GM19351 (cell line): ENCODE data around the gene NUAK1.

Source experiments
- ATAC-seq: cut with Tn5 transposase; IDR thresholded peaks from one replicate; pipeline ENCODE4 v1.9.1; 2021; ENCODE audit warnings: mild to moderate bottlenecking, moderate library complexity; ENCODE audit not compliant: unreplicated experiment

NUAK1 gene

DNA sequence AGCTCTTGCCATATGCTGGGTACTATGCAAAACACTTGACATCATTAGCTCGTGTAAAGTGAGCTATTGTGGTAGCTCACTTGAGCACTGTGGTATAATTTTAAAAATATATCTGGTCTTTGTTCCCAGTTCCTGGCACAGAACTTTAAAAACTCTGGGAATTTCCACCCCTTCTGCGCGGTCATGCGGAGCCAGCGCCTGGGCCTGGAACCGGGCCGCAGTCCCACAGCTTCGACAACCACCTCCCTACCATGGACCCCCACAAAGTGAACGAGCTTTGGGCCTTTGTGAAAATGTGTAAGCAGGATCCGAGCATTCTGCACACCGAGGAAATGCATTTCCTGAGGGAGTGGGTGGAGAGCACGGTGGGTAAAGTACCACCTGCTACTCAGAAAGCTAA is 123.1 kb downstream of the NUAK1 start:
- ATAC-seq, result no peak

DNA sequence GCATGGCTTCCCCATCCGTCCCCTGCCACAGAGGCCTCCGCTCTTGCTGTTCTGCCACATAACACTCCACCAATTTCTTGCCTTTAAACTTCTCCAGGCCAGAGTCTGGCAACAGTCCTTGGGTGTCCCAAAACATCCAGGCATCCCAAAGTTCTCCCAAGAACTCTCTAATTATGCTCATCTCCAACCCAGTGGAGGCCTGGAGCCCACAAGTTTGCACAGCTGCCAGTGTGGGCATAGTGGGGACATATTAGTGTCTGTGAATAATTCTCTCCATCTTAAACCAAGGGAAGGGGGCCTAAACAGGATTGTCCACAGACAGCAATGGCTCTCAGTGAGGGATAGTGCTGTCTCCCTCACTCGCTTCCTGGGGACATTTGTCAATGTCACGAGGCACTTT is 124.8 kb downstream of the NUAK1 start:
- no peak for ATAC-seq
